Mucosa of rectum (tissue), 2 donors: ENCODE measurements around the gene ACACA.

ENCODE experiments used
- H3K27ac ChIP-seq, 2 donors: one replicate each; pipeline ENCODE4 v1.7.0; 2013; ENCODE audit warnings: inconsistent platforms in 2 of 2, low read depth in 2 of 2, low read length in 2 of 2
- H3K27me3 ChIP-seq, 2 donors: one replicate each; pipeline ENCODE4 v1.7.0; 2013; ENCODE audit warnings: low read length in 2 of 2; ENCODE audit not compliant: control insufficient read depth in 2 of 2, insufficient read depth in 2 of 2
- H3K36me3 ChIP-seq, 2 donors: one replicate each; pipeline ENCODE4 v1.7.0; 2013; ENCODE audit warnings: low read length in 2 of 2; ENCODE audit not compliant: control insufficient read depth in 2 of 2, insufficient read depth in 2 of 2
- H3K4me1 ChIP-seq, 2 donors: one replicate each; pipeline ENCODE4 v1.7.0; 2013; ENCODE audit warnings: low read length in 2 of 2, mild to moderate bottlenecking in 1 of 2; ENCODE audit not compliant: control insufficient read depth in 2 of 2, insufficient read depth in 2 of 2
- H3K4me3 ChIP-seq, 2 donors: one replicate each; pipeline ENCODE4 v1.7.0; 2013; ENCODE audit warnings: low read length in 2 of 2
- H3K9ac ChIP-seq, 2 donors: one replicate each; pipeline ENCODE4 v1.7.0; 2013; ENCODE audit warnings: low read length in 2 of 2, low read depth in 1 of 2, mild to moderate bottlenecking in 1 of 2
- H3K9me3 ChIP-seq, 2 donors: one replicate each; pipeline ENCODE4 v1.7.0; 2013; ENCODE audit warnings: low read length in 2 of 2; ENCODE audit not compliant: control insufficient read depth in 2 of 2
- donor health status: healthy.
- donor health status: Normal muscosa, but diverticular disease.

Gene ACACA

DNA sequence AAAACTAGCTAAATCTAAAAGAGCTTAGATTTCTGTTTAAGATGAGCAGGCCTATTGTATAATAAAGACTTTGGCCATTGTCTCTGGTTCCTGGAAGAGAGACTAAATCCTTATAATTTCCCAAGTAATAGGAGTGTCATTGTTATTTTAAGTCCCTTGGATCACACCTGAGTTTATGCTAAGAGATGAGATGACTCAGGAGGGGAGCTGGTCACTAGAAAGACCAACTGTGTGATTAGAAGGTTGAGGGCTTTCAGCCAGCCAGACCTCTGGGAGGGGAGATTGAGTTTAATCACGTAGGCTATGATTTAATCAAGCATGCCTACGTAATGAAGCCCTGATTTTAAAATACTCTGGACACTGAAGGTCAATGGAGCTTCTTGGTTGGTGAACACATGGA lies 187.8 kb downstream of the ACACA start:
- H3K27me3 ChIP-seq, result no peaks in the 10 kb centered on the region
- H3K9ac ChIP-seq, result no peak overlapping the region
- H3K9me3 ChIP-seq, result no peaks in the 10 kb centered on the region
- no peak overlapping the region for H3K4me3 ChIP-seq
- peaks cover 15 to 24% of the 10 kb centered on the region in 2 donors for H3K36me3 ChIP-seq
- no peak overlapping the region for H3K27ac ChIP-seq
- H3K4me1 ChIP-seq, result no peaks in the 10 kb centered on the region

- Histone ChIP-seq H3K9ac (no peak overlapping the region), H3K4me1 (no peaks in the 10 kb centered on the region), H3K9me3 (no peaks in the 10 kb centered on the region), H3K27me3 (no peaks in the 10 kb centered on the region), H3K4me3 (no peak overlapping the region), H3K36me3 (peaks cover 6 to 11% of the 10 kb centered on the region in 2 donors), H3K27ac (no peak overlapping the region)
These were observed 192.2 kb downstream of the ACACA start for GRCh38 chr17:37214416-37214815.

DNA sequence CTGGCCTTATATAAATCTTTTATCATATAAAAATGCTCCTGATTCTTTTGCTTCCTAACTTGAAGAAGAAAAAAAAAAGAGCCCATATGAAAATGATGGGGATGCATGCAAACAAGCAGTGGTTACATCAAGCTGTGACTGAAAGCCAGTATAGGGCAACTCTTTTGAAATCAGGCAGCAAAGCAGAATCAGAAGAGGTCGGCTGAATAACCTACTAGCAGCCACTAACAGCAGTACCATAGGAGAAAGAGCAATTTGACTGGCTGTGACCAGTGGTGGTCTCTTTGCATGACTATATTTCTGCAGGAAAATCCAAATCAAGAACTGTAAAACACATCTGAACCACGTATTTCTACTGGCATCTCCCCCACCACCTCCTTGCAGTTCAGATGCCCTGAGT lies 192.7 kb downstream of the ACACA start:
- Histone ChIP-seq H3K9me3 (no peaks in the 10 kb centered on the region), H3K27me3 (no peaks in the 10 kb centered on the region), H3K4me3 (no peak overlapping the region), H3K4me1 (no peaks in the 10 kb centered on the region), H3K9ac (no peak overlapping the region), H3K36me3 (peaks cover 2 to 6% of the 10 kb centered on the region in 2 donors), H3K27ac (no peak overlapping the region)

GRCh38 chr17:37212179-37212578 lies 194.5 kb downstream of the ACACA start:
- Histone ChIP-seq H3K36me3 (peaks cover 4 to 8% of the 10 kb centered on the region in 2 donors), H3K4me1 (no peaks in the 10 kb centered on the region), H3K27ac (no peak overlapping the region), H3K9ac (no peak overlapping the region), H3K27me3 (no peaks in the 10 kb centered on the region), H3K9me3 (no peaks in the 10 kb centered on the region), H3K4me3 (no peak overlapping the region)

- H3K27ac ChIP-seq, result no peak overlapping the region
- H3K9me3 ChIP-seq, result no peaks in the 10 kb centered on the region
- no peak overlapping the region for H3K9ac ChIP-seq
- peaks cover 4 to 10% of the 10 kb centered on the region in 2 donors for H3K36me3 ChIP-seq
- H3K4me3 ChIP-seq, result no peak overlapping the region
- H3K4me1 ChIP-seq, result no peaks in the 10 kb centered on the region
- H3K27me3 ChIP-seq, result no peaks in the 10 kb centered on the region
These were observed 195.5 kb downstream of the ACACA start for GRCh38 chr17:37211136-37211535.

DNA sequence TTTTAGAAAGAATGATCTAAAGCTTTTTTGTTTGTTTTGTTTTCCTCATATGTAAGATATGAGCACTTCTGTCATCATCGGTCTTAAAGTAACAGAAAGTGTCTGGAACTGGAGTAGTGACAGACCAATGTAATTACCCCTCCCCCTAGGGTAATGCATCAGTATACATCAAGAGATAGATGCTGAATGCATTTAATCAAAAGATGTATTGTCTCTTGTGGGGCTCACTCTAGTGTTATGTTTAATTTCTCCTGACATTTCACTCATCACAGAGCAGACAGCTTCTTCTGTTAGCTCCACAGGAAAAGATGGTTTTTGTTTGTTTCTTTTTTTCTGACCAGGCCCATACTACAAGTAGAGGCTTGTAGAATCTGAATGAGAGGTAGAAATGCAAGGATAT lies 199.5 kb downstream of the ACACA start:
- H3K27ac ChIP-seq, result no peak overlapping the region
- H3K27me3 ChIP-seq, result no peaks in the 10 kb centered on the region
- H3K36me3 ChIP-seq, result peaks cover 16% of the 10 kb centered on the region in 2 donors
- H3K4me1 ChIP-seq, result no peaks in the 10 kb centered on the region
- no peaks in the 10 kb centered on the region for H3K9me3 ChIP-seq
- H3K4me3 ChIP-seq, result no peak overlapping the region
- H3K9ac ChIP-seq, result no peak overlapping the region

DNA sequence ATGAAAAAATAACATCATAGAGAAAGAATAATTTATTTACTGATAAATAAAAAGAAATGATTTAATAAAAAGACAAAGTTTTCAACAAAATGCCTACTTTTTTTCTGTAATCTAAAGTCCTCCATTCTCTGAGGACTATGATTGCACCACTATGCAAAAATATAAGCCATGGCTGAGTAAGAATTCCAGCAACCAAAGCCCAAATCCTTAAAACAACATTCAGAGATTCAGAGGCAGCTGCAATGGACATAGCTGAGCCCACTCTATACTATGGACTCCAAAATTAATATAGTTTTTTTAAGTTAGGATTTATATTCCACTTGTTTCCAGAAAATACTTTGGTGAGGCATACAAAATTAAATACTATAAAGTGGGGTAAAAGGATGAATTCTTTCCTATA lies 200.3 kb downstream of the ACACA start:
- Histone ChIP-seq H3K27me3 (no peaks in the 10 kb centered on the region), H3K27ac (no peak overlapping the region), H3K9me3 (no peaks in the 10 kb centered on the region), H3K36me3 (peaks cover 16 to 20% of the 10 kb centered on the region in 2 donors), H3K4me1 (no peaks in the 10 kb centered on the region), H3K9ac (no peak overlapping the region), H3K4me3 (no peak overlapping the region)

DNA sequence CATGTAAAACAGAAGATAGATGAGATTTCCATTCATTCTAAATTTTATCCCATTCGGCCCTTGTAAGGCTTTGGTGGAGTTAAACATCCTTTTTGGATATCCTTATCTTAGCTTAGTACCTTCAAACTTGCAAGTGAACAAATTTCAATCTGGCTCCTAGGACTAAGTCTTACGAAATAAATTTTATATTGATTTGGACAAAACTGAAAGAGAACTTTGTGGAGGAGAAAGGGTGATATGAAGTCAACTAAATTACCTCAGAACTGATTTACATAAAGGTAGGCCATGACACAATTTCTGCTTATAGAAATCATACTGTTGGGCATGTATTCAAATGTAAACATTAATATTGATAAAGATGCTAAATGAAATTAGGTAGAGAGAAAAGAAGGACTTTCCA lies 206.1 kb downstream of the ACACA start:
- Histone ChIP-seq H3K9me3 (no peaks in the 10 kb centered on the region), H3K36me3 (peaks cover 13 to 18% of the 10 kb centered on the region in 2 donors), H3K9ac (no peak overlapping the region), H3K27ac (no peak overlapping the region), H3K4me1 (no peaks in the 10 kb centered on the region), H3K27me3 (no peaks in the 10 kb centered on the region), H3K4me3 (no peak overlapping the region)

GRCh38 chr17:37197336-37197735 lies 209.3 kb downstream of the ACACA start:
- Histone ChIP-seq H3K27me3 (no peaks in the 10 kb centered on the region), H3K27ac (no peak overlapping the region), H3K4me1 (no peaks in the 10 kb centered on the region), H3K4me3 (no peak overlapping the region), H3K9me3 (no peaks in the 10 kb centered on the region), H3K9ac (no peak overlapping the region), H3K36me3 (peaks cover 0 to 19% of the 10 kb centered on the region in 2 donors)

DNA sequence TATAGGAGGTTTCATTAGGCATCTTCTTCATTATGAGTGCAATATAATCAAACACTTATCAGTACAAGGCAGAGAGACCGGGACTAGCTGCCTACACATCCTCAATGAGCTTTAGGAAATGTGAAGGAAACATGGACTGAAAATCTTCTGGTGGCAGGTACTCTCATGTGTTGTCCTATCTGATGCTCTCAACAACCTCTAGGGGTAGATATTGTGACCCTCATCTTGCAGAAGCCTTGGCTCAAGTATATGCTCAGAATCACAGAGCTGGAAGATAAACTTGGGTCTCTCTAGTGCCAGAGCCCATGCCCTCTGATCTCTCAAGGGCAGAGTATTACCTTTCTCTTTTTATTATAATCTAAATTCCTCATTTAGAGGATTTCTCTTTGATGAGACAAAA lies 212.4 kb downstream of the ACACA start:
- Histone ChIP-seq H3K27ac (no peak overlapping the region), H3K9ac (no peak overlapping the region), H3K4me1 (no peaks in the 10 kb centered on the region), H3K9me3 (no peaks in the 10 kb centered on the region), H3K27me3 (no peaks in the 10 kb centered on the region), H3K36me3 (peaks cover 13 to 24% of the 10 kb centered on the region in 2 donors), H3K4me3 (no peak overlapping the region)

DNA sequence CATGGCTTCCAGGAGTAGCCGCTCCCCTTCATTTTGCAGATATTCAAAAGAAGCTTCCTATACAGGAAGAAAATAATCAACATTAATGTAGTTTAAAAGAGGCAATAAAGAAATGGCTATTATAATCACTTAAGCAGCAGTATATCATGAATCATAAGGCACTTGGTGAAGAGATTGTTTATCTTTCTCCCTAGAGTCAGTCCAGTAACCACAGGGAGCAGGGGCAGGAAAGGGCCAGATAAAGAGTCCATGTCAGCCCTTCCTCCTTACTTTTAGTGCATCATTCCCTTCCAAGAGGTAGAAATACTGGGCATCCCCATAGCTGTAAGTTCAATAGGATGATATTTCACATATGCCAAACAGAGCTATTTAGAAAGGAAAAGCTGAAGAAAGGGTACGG lies 215.4 kb downstream of the ACACA start:
- Histone ChIP-seq H3K4me3 (no peak overlapping the region), H3K27me3 (no peaks in the 10 kb centered on the region), H3K4me1 (no peaks in the 10 kb centered on the region), H3K36me3 (peaks cover 19 to 28% of the 10 kb centered on the region in 2 donors), H3K9me3 (no peaks in the 10 kb centered on the region), H3K9ac (no peak overlapping the region), H3K27ac (no peak overlapping the region)
